ENCODE data around the gene ZCWPW1.
A peak's percentile ranks its signal among the peaks of the same experiment; 100 is the strongest.

ZCWPW1 gene

GRCh38 chr7:100360135-100360854, 68.2 kb downstream of the ZCWPW1 start:
- peak; percentile 58 for DNase-seq (ENCODE audit: low read depth)
- H3K4me3 ChIP-seq (ENCODE audit: low read depth, low read length) = no peak overlapping the region
- TF ChIP-seq MYC (IDR thresholded peaks at IDR 0.05; ENCODE audit: low read depth, low read length) (no peak), MAX (IDR thresholded peaks at IDR 0.05; ENCODE audit: low read depth, low read length) (no peak), POLR2A (IDR thresholded peaks at IDR 0.05; ENCODE audit: extremely low read depth, insufficient read length) (no peak), CTCF (IDR thresholded peaks at IDR 0.05; ENCODE audit: low read depth, low read length) (no peak)

GRCh38 chr7:100358857-100359212, 69.7 kb downstream of the ZCWPW1 start:
- TF ChIP-seq MYC (IDR thresholded peaks at IDR 0.05; ENCODE audit: low read depth, low read length) = no peak
- peak; percentile 21 for TF ChIP-seq POLR2A (IDR thresholded peaks at IDR 0.05; ENCODE audit: extremely low read depth, insufficient read length)
- no peak for TF ChIP-seq MAX (IDR thresholded peaks at IDR 0.05; ENCODE audit: low read depth, low read length)
- no peak for TF ChIP-seq CTCF (IDR thresholded peaks at IDR 0.05; ENCODE audit: low read depth, low read length)
- DNase-seq (ENCODE audit: low read depth) = no peak
- no peak overlapping the region for H3K4me3 ChIP-seq (ENCODE audit: low read depth, low read length)

- TF ChIP-seq POLR2A (IDR thresholded peaks at IDR 0.05; ENCODE audit: extremely low read depth, insufficient read length) (no peak), CTCF (IDR thresholded peaks at IDR 0.05; ENCODE audit: low read depth, low read length) (no peak), MAX (IDR thresholded peaks at IDR 0.05; ENCODE audit: low read depth, low read length) (no peak), MYC (IDR thresholded peaks at IDR 0.05; ENCODE audit: low read depth, low read length) (no peak)
- no peak within 1 kb of the TSS for H3K4me3 ChIP-seq (ENCODE audit: low read depth, low read length)
- peak; percentile 40 for DNase-seq (ENCODE audit: low read depth)
Observed at GRCh38 chr7:100358027-100358856, 70.3 kb downstream of the ZCWPW1 start, which contains the start of gene PILRB. Gene PILRB, plus strand, starts transcription at chr7:100358117. Its CDS starts 186 bp downstream, at chr7:100358303.

GRCh38 chr7:100357131-100357561, 71.4 kb downstream of the ZCWPW1 start:
- no peak for DNase-seq (ENCODE audit: low read depth)
- no peak for TF ChIP-seq MAX (IDR thresholded peaks at IDR 0.05; ENCODE audit: low read depth, low read length)
- no peak for TF ChIP-seq CTCF (IDR thresholded peaks at IDR 0.05; ENCODE audit: low read depth, low read length)
- no peak for TF ChIP-seq POLR2A (IDR thresholded peaks at IDR 0.05; ENCODE audit: extremely low read depth, insufficient read length)
- no peak for TF ChIP-seq MYC (IDR thresholded peaks at IDR 0.05; ENCODE audit: low read depth, low read length)
- no peak overlapping the region for H3K4me3 ChIP-seq (ENCODE audit: low read depth, low read length)

GRCh38 chr7:100356416-100357068, 72.0 kb downstream of the ZCWPW1 start:
- DNase-seq (ENCODE audit: low read depth) = peak; percentile 39

More at GRCh38 chr7:100356416-100357068, 72.0 kb downstream of the ZCWPW1 start:
- TF ChIP-seq MYC (IDR thresholded peaks at IDR 0.05; ENCODE audit: low read depth, low read length) (no peak), CTCF (IDR thresholded peaks at IDR 0.05; ENCODE audit: low read depth, low read length) (no peak), POLR2A (IDR thresholded peaks at IDR 0.05; ENCODE audit: extremely low read depth, insufficient read length) (no peak)
- no peak overlapping the region for H3K4me3 ChIP-seq (ENCODE audit: low read depth, low read length)
